Heart right ventricle (tissue), 16 donors: ENCODE results near the gene RTCB. TPM values are rescaled to one million over a fixed set of nuclear protein-coding genes. Genes with fewer than 3 reads are reported as not detected.

ENCODE experiments used
- ATAC-seq, 8 donors: fragments of 200-7000 bp; cut with Tn5 transposase; one replicate each; pipeline ENCODE4 v1.9.1; 2020; ENCODE audit warnings: mild to moderate bottlenecking in 8 of 8, moderate library complexity in 8 of 8, moderate number of reproducible peaks in 1 of 8
- DNase-seq, 2 donors: peaks; one replicate each; pipeline ENCODE4 v3.0.0-alpha.2; 2020
- H3K27ac ChIP-seq, 10 donors: fragments of 200-600 bp; sonication (generic) in 2 of 10; one replicate each; pipeline versions ENCODE4 v1.5.0 to v1.8.0; 2020 to 2022; ENCODE audit warnings: mild to moderate bottlenecking in 3 of 10
- H3K27me3 ChIP-seq, 7 donors: fragments of 200-600 bp; one replicate each; pipeline ENCODE4 v1.8.0; 2021 to 2022; ENCODE audit warnings: mild to moderate bottlenecking in 2 of 7
- H3K36me3 ChIP-seq, 9 donors: fragments of 200-600 bp; sonication (generic) in 1 of 9; one replicate each; pipeline versions ENCODE4 v1.5.0 to v1.8.0; 2020 to 2022; ENCODE audit warnings: mild to moderate bottlenecking in 2 of 9
- H3K4me1 ChIP-seq, 9 donors: fragments of 200-600 bp; sonication (generic) in 1 of 9; one replicate each; pipeline versions ENCODE4 v1.5.0 to v1.8.0; 2020 to 2022; ENCODE audit warnings: mild to moderate bottlenecking in 4 of 9
- H3K4me3 ChIP-seq, 10 donors: fragments of 200-600 bp; sonication (generic) in 2 of 10; one replicate each; pipeline versions ENCODE4 v1.5.0 to v1.8.0; 2020 to 2022; ENCODE audit warnings: mild to moderate bottlenecking in 7 of 10, moderate library complexity in 2 of 10
- H3K9me3 ChIP-seq, 11 donors: fragments of 200-600 bp in 10 of 11; sonication (generic) in 2 of 11; one replicate each; pipeline versions ENCODE4 v1.5.0 to v1.8.0; 2013 to 2022; ENCODE audit warnings: mild to moderate bottlenecking in 2 of 11, control low read depth in 1 of 11, moderate library complexity in 1 of 11
- CTCF ChIP-seq, 9 donors: fragments of 200-600 bp; sonication (generic) in 2 of 9; IDR thresholded peaks; one replicate each; pipeline versions ENCODE4 v1.5.0 to v1.8.0; 2021 to 2022; ENCODE audit warnings: antibody characterized with exemption in 9 of 9, mild to moderate bottlenecking in 5 of 9, moderate library complexity in 1 of 9
- WGBS, 2 donors: extraction: QIAGEN DNeasy Blood & Tissue Kit; methylation state at CpG; one replicate each; pipeline ENCODE4 v1.1.7; 2013; ENCODE audit warnings: inconsistent platforms in 1 of 2; 5-methylcytosine and 5-hydroxymethylcytosine counted together
- intact Hi-C, 10 donors: fragments of 100-400 bp; cut with DNase I; formaldehyde crosslinking; loops; one replicate each; pipeline versions ENCODE4 v1.11.1 to v1.14.2; 2022
- polyA plus RNA-seq, 2 donors: library from polyadenylated mRNA; stranded (reverse); fragments of 200-250 nt; gene quantifications; one replicate each; pipeline ENCODE4 v1.2.3, GENCODE V29; 2013
- total RNA-seq, 10 donors: library from RNA; stranded (reverse); fragmentation: NEBNext Ultra II Directional in 3 of 10; extraction: Animal tissue kit (Norgen Biotek cat#: 25700) in 3 of 10; gene quantifications; one replicate each; pipeline versions ENCODE4 v1.2.1 to v1.2.4, GENCODE V29; 2021 to 2023
- donor health status: Arrhythmogenic right ventricular cardiomyopathy.
- donor health status: ischemic (EF 13 %, LVEDD 7.1; RV severe dilation, severe dysfunction).
- donor health status: healthy with polysubstance abuse.
- donor health status: DM: no; HTN: yes; CAD: no.
- donor health status: DM: no; HTN: no; CAD: no.
- donor health status: ischemic (EF 25% LVEDD 6.9; RV normal size, moderate dysfunction).
- donor health status: ischemic (EF 25% LVEDD 5.7; RV mildly dilated, moderate dysfunction).
- donor health status: healthy.
- donor health status: DM: yes; HTN: yes; CAD: no.
- donor health status: Ischemic cardiomyopathy.
- donor health status: ischemic (EF 35%, LVEDD 5.7; RV mildly dilated, moderate dysfunction).
- donor health status: nonischemic (EF 11% LVEDD 7.7; RV severe dilation, severe dysfunction).
- donor health status: DM: yes; HTN: yes; CAD: no.
- donor health status: PGD.
- donor health status: ischemic (EF 29% LVEDD 5.4; RV normal size, mild dysfunction).
- donor health status: nonischemic (EF 23%, LVEDD 6.1; RV moderate dilation, normal function).

Gene RTCB
- total and polyA plus RNA-seq, 12 donors: 15.6 to 75.3 (median 47.0) TPM

- ATAC-seq (no peak), DNase-seq (no peak)
- H3K4me3 ChIP-seq: no peak overlapping the region
- WGBS, 2 donors: 74 to 82% methylated on average over 4 of the region's 4 CpGs
- no peaks in the 10 kb centered on the region for H3K27me3 ChIP-seq
- no peaks in the 10 kb centered on the region for H3K4me1 ChIP-seq
- intact Hi-C loops: loop anchor here in 2 of 10 donors (10.0 kb wide), 1 partner anchor 415 kb away; no protein-coding TSS in a partner anchor
- peak in 7 of 9 donors; percentile 20 to 53 (median 44) for TF ChIP-seq CTCF (IDR thresholded peaks at IDR 0.05)
- H3K27ac ChIP-seq: no peak overlapping the region
- no peaks in the 10 kb centered on the region for H3K9me3 ChIP-seq
- peaks cover 0 to 96% (median 61%) of the 10 kb centered on the region in 9 donors for H3K36me3 ChIP-seq
These were observed 22.4 kb downstream of the RTCB start for GRCh38 chr22:32389685-32390084.

- WGBS, 2 donors: 98 to 100% methylated on average over 1 of the region's 1 CpG
- DNase-seq: no peak
- H3K4me1 ChIP-seq: no peaks in the 10 kb centered on the region
- intact Hi-C loops: loop anchor here in 1 of 10 donors (10.0 kb wide), 1 partner anchor 411 kb away; no protein-coding TSS in a partner anchor
- peaks cover 0 to 56% (median 23%) of the 10 kb centered on the region in 9 donors for H3K36me3 ChIP-seq
- H3K27me3 ChIP-seq: no peaks in the 10 kb centered on the region
- no peak overlapping the region for H3K4me3 ChIP-seq
- H3K27ac ChIP-seq: no peak overlapping the region
- no peaks in the 10 kb centered on the region for H3K9me3 ChIP-seq
- TF ChIP-seq CTCF (IDR thresholded peaks at IDR 0.05): no peak
- ATAC-seq: no peak
These were observed 26.4 kb downstream of the RTCB start for GRCh38 chr22:32385681-32386080.

- TF ChIP-seq CTCF (IDR thresholded peaks at IDR 0.05): no peak
- Histone ChIP-seq H3K9me3 (no peaks in the 10 kb centered on the region), H3K27me3 (no peaks in the 10 kb centered on the region), H3K4me3 (no peak overlapping the region), H3K36me3 (peaks cover 0 to 9% (median 4%) of the 10 kb centered on the region in 9 donors), H3K27ac (no peak overlapping the region), H3K4me1 (no peaks in the 10 kb centered on the region)
- intact Hi-C loops: loop anchor here in 1 of 10 donors (10.0 kb wide), 1 partner anchor 406 kb away; no protein-coding TSS in a partner anchor
- ATAC-seq (no peak), DNase-seq (no peak)
- 68 to 69% methylated on average over 5 of the region's 5 CpGs for WGBS, 2 donors
These were observed 31.1 kb downstream of the RTCB start for GRCh38 chr22:32380991-32381390.

- Histone ChIP-seq H3K27ac (no peak overlapping the region), H3K9me3 (no peaks in the 10 kb centered on the region), H3K4me3 (no peak overlapping the region), H3K4me1 (no peaks in the 10 kb centered on the region), H3K36me3 (no peaks in the 10 kb centered on the region), H3K27me3 (no peaks in the 10 kb centered on the region)
- intact Hi-C loops: loop anchor here in 2 of 10 donors (10.0 kb wide), 2 partner anchors 174 to 404 kb away; partner anchors contain the start of gene RFPL2 (in 1 of the 2)
- no peak for DNase-seq
- TF ChIP-seq CTCF (IDR thresholded peaks at IDR 0.05): peak in 7 of 9 donors; percentile 44 to 66 (median 50)
- WGBS, 2 donors: 41 to 57% methylated on average over 3 to 4 of the region's 4 CpGs
- ATAC-seq: peak in 5 of 8 donors; percentile 25 to 44 (median 38)
These were observed 33.3 kb downstream of the RTCB start for GRCh38 chr22:32378707-32379272.
